Adrenal gland (tissue), 5 donors: ENCODE measurements around the gene SDK1.

Experiments used
- POLR2A ChIP-seq, 2 donors: fragments of 450-650 bp; IDR thresholded peaks; one replicate each; pipeline ENCODE4 v1.6.1; 2017; ENCODE audit warnings: antibody characterized with exemption in 2 of 2, mild to moderate bottlenecking in 2 of 2, moderate library complexity in 1 of 2
- TF ChIP-seq, protein P1 (sequence below), 6 experiments: fragments of 450-650 bp in 4 of 6; fragments of 200-600 bp in 2 of 6; sonication (generic) in 1 of 6; IDR thresholded peaks; 1 replicate in 5 of 6; 2 replicates in 1 of 6; pipeline versions ENCODE4 v1.5.1 to v1.8.0; 2016 to 2021; ENCODE audit warnings: antibody characterized with exemption in 6 of 6, mild to moderate bottlenecking in 2 of 6, moderate library complexity in 1 of 6
- donor health status: DM: no; HTN: no; CAD: no.

DNA sequence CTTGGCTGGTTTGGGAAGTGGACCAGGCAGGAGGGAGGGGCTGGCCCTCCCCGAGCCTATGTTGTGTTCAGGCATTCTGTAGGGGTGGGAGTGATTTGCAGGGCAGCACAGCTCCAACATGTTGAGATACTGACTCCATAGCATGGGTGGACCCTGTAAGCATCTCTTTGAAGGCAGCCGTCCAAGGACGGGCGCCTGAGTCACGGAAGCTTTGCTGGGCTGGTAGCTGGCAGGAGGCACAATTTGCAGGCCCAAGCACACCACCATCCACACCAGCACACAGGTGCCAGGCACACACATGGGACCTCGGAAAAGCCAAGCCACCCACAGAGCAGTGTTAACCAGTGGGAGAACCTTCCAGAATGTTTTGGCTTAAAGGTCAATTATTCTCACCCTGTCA lies 875.9 kb downstream of the SDK1 start:
- TF ChIP-seq POLR2A (IDR thresholded peaks at IDR 0.05): no peak
- TF ChIP-seq, protein P1, sequence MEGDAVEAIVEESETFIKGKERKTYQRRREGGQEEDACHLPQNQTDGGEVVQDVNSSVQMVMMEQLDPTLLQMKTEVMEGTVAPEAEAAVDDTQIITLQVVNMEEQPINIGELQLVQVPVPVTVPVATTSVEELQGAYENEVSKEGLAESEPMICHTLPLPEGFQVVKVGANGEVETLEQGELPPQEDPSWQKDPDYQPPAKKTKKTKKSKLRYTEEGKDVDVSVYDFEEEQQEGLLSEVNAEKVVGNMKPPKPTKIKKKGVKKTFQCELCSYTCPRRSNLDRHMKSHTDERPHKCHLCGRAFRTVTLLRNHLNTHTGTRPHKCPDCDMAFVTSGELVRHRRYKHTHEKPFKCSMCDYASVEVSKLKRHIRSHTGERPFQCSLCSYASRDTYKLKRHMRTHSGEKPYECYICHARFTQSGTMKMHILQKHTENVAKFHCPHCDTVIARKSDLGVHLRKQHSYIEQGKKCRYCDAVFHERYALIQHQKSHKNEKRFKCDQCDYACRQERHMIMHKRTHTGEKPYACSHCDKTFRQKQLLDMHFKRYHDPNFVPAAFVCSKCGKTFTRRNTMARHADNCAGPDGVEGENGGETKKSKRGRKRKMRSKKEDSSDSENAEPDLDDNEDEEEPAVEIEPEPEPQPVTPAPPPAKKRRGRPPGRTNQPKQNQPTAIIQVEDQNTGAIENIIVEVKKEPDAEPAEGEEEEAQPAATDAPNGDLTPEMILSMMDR (IDR thresholded peaks at IDR 0.05): no peak
